ENCODE results near the gene FOXP1. TPM values are rescaled to one million over a fixed set of nuclear protein-coding genes. Genes with fewer than 3 reads are reported as not detected.
A peak's percentile ranks its signal among the peaks of the same experiment; 100 is the strongest.

Gene FOXP1
- total RNA-seq, 4 donors from 2014 or later: 181 to 225 (median 205) TPM

DNA sequence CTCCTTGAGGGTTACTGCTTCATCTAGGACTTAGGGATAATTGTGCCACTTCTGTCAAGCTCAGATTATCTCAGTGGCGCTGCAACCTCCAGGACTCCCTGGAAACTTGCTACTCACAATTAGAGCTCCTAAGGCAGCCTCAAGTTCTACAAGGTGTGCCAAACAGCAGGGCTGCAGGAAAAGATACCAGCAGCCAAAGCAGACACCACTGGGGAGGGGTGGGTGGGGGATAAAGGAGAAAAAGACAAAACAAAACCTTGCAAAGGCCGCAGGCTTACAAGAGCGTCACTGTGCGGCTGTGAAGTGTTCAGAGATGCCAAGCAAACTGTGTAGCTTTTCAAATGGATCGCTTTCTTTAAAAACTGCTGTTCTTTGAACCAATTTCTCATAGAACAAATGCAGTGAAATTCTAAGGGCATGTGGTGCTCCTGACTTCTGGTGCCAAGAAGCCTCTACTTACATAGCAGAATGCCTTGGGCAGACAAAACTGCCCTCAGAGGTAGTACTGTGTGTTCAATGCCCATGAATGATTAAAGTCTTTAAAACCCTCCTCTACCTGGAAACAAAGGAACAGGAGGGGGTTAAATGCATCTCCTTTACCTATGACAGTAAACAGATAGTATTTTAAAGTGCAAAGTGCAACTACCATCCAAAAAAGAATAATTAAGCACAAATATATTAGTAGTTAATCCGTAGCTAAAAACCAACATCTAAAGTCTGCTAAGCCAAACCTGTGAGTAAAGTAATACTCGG, 353.4 kb downstream of the FOXP1 start:
- Histone ChIP-seq H3K9me3 (no peaks in the 10 kb centered on the region), H3K27ac (replicated peaks in 1 of 4) (peak overlapping the region in 2 of 4 donors; percentile 21 to 23), H3K4me1 (peaks cover 15 to 73% (median 58%) of the 10 kb centered on the region in 4 donors), H3K36me3 (no peaks in the 10 kb centered on the region), H3K4me3 (no peak overlapping the region), H3K27me3 (no peaks in the 10 kb centered on the region)
- DNase-seq (ENCODE audit: extremely low spot score): no peak
- TF ChIP-seq, protein P1, sequence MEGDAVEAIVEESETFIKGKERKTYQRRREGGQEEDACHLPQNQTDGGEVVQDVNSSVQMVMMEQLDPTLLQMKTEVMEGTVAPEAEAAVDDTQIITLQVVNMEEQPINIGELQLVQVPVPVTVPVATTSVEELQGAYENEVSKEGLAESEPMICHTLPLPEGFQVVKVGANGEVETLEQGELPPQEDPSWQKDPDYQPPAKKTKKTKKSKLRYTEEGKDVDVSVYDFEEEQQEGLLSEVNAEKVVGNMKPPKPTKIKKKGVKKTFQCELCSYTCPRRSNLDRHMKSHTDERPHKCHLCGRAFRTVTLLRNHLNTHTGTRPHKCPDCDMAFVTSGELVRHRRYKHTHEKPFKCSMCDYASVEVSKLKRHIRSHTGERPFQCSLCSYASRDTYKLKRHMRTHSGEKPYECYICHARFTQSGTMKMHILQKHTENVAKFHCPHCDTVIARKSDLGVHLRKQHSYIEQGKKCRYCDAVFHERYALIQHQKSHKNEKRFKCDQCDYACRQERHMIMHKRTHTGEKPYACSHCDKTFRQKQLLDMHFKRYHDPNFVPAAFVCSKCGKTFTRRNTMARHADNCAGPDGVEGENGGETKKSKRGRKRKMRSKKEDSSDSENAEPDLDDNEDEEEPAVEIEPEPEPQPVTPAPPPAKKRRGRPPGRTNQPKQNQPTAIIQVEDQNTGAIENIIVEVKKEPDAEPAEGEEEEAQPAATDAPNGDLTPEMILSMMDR (IDR thresholded peaks at IDR 0.05): no peak
- TF ChIP-seq EP300 (IDR thresholded peaks at IDR 0.05) (no peak), POLR2AphosphoS5 (IDR thresholded peaks at IDR 0.05) (no peak), POLR2A (IDR thresholded peaks at IDR 0.05; ENCODE audit: low read depth) (no peak)
- 67% methylated on average over 7 of the region's 7 CpGs for WGBS
- intact Hi-C loops (cut with DNase I): no loop called here

DNA sequence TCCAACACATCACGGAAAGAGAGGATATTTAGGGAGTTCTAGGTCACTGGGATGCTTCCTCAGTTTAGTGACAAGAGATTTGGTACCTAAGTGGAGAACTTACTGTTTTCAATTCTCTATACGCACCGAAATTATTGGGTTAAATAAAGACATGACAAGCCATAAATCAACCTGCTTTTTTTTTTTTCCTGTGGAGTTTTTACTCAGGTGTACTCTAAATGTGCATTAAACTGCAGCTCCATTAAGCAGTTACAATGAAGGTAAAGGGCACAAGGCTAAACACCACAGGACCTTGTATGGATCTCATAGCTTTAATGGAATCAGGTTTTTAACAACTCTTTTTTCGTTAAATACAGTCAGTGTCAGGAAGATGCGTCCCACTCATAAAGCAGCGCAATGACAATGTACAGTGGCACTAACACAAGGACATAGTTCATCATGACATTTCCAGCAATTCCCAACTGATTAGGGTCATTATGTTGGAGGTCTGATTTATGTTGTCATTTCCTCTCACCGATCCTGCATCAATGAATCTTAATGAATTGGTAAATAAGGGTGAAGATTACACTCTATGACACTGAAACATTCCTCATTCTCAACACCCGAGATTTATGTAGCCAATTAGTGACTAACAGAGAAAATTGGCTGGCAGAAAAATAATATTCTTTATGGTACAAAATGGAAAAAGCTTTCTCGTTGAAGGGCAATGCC, 355.2 kb downstream of the FOXP1 start:
- Histone ChIP-seq H3K27ac (replicated peaks in 1 of 4) (peak overlapping the region in 2 of 4 donors; percentile 78 to 81), H3K27me3 (no peaks in the 10 kb centered on the region), H3K4me3 (no peak overlapping the region), H3K36me3 (no peaks in the 10 kb centered on the region), H3K9me3 (no peaks in the 10 kb centered on the region), H3K4me1 (peaks cover 21 to 75% (median 68%) of the 10 kb centered on the region in 4 donors)
- 81% methylated on average over 9 of the region's 9 CpGs for WGBS
- intact Hi-C loops (cut with DNase I): no loop called here
- DNase-seq (ENCODE audit: extremely low spot score): no peak
- TF ChIP-seq, protein P1 (IDR thresholded peaks at IDR 0.05): no peak

DNA sequence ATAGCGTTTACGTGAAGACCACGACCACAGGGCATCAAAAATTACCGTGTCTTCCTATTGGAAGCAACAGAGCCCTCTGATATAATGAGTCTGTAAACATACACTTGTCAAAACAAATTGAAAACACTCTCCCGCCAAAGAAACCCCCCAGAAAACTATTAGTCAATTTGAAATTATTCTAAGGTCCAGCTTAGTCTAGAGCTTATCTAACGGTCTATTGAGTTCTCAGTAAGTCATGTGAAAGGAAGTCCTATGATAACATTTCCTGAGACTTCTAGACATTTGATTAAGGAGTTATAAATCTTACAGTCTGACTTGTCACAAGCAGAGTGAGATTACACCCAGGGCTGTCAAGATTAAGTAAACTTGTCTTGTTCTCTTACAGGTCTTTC, 356.3 kb downstream of the FOXP1 start:
- Histone ChIP-seq H3K9me3 (no peaks in the 10 kb centered on the region), H3K36me3 (no peaks in the 10 kb centered on the region), H3K4me3 (peak overlapping the region in 1 of 4 donors; percentile 24), H3K27ac (replicated peaks in 1 of 4) (peak overlapping the region; percentile 78 to 81 (median 80)), H3K27me3 (no peaks in the 10 kb centered on the region), H3K4me1 (peaks cover 21 to 75% (median 68%) of the 10 kb centered on the region in 4 donors)
- 71% methylated on average over 6 of the region's 6 CpGs for WGBS
- intact Hi-C loops (cut with DNase I): no loop called here
- TF ChIP-seq POLR2A (IDR thresholded peaks at IDR 0.05; ENCODE audit: low read depth) (no peak), POLR2AphosphoS5 (IDR thresholded peaks at IDR 0.05) (no peak), EP300 (IDR thresholded peaks at IDR 0.05) (no peak)
- TF ChIP-seq, protein P1 (IDR thresholded peaks at IDR 0.05): no peak
- DNase-seq (ENCODE audit: extremely low spot score): no peak

DNA sequence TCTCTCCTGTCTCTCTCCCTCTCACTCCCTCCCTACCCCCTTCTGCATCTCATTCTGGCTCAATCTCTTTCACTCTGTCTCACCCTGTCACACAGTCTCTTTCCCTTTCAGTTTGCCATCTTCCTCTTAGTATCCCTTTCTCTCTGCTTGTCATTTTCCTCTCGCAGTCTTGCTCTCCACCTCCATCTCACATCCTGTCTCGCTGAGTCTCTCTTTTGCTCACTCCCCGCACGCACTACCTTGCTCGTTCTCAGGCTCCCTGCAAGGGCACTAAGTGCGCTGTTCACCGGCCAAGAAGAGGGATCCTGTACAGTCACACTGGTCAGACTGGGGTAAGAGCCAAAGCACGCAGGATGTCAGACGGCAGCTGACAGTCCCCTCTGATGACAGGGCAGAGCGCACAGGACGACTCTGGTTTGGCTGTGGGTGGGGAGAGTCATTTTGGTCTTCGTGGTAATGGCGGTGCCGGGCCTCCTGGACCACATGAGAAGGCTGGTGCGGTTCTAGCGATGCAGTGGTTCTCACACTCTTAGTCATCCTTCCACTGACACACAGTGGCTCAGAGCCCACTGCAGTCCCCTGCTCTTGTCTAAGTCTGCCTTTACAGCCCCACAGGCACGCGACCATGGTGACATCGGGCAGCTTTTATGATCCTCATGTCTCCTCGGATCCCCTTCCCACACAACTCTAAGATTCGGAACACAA, 356.8 kb downstream of the FOXP1 start:
- H3K9me3 ChIP-seq: no peaks in the 10 kb centered on the region
- peaks cover 21 to 75% (median 68%) of the 10 kb centered on the region in 4 donors for H3K4me1 ChIP-seq
- H3K27ac ChIP-seq (replicated peaks in 1 of 4): peak overlapping the region; percentile 78 to 81 (median 80)
- no peaks in the 10 kb centered on the region for H3K36me3 ChIP-seq
- H3K27me3 ChIP-seq: no peaks in the 10 kb centered on the region
- peak overlapping the region in 3 of 4 donors; percentile 24 to 37 (median 28) for H3K4me3 ChIP-seq
- WGBS: 78% methylated on average over 21 of the region's 21 CpGs
- no peak for DNase-seq (ENCODE audit: extremely low spot score)
- no peak for TF ChIP-seq POLR2A (IDR thresholded peaks at IDR 0.05; ENCODE audit: low read depth)
- TF ChIP-seq, protein P1 (IDR thresholded peaks at IDR 0.05): no peak
- peak; percentile 8 to 9 for TF ChIP-seq POLR2AphosphoS5 (IDR thresholded peaks at IDR 0.05)
- no peak for TF ChIP-seq EP300 (IDR thresholded peaks at IDR 0.05)
- intact Hi-C loops (cut with DNase I): no loop called here

All from esophagus muscularis mucosa (tissue), 4 donors.